HL-60/S4 (cell line): ENCODE measurements around the gene MIDN.

Experiments used
- in situ Hi-C: fragments of 300-500 bp; cut with MboI; formaldehyde crosslinking; loops from 2 replicates; pipeline ENCODE4 v1.14.3; 2022; ENCODE audit warnings: low sequenced_read_pairs

MIDN gene

GRCh38 chr19:1220976-1221903 is 27.1 kb upstream of the MIDN start:
- in situ Hi-C loops, result no loop called here

GRCh38 chr19:1221904-1222255 is 26.5 kb upstream of the MIDN start:
- in situ Hi-C loops, result no loop called here

- in situ Hi-C loops, result no loop called here
Measured at GRCh38 chr19:1222394-1222793, 26.0 kb upstream of the MIDN start.

- in situ Hi-C loops, result no loop called here
Measured at GRCh38 chr19:1223018-1223855, 25.1 kb upstream of the MIDN start.

GRCh38 chr19:1224047-1224825 is 24.1 kb upstream of the MIDN start:
- in situ Hi-C loops, result no loop called here

GRCh38 chr19:1224847-1225246 is 23.5 kb upstream of the MIDN start:
- in situ Hi-C loops, result no loop called here

- in situ Hi-C loops, result no loop called here
Measured at GRCh38 chr19:1225440-1226226, 22.8 kb upstream of the MIDN start.

- in situ Hi-C loops, result no loop called here
Measured at GRCh38 chr19:1226227-1226518, 22.2 kb upstream of the MIDN start.

GRCh38 chr19:1226522-1227303 is 21.7 kb upstream of the MIDN start:
- in situ Hi-C loops, result no loop called here

- in situ Hi-C loops, result no loop called here
Measured at GRCh38 chr19:1227304-1228054, 20.9 kb upstream of the MIDN start.

GRCh38 chr19:1228161-1228957 is 20.0 kb upstream of the MIDN start:
- in situ Hi-C loops, result no loop called here

- in situ Hi-C loops, result no loop called here
Measured at GRCh38 chr19:1229056-1229923, 19.1 kb upstream of the MIDN start.

- in situ Hi-C loops, result no loop called here
Measured at GRCh38 chr19:1229924-1230782, 18.2 kb upstream of the MIDN start.

- in situ Hi-C loops, result no loop called here
Measured at GRCh38 chr19:1230783-1231489, 17.4 kb upstream of the MIDN start.

GRCh38 chr19:1231729-1232637 is 16.4 kb upstream of the MIDN start:
- in situ Hi-C loops, result no loop called here
